Suprapubic skin (tissue), 4 donors: Measurements from ENCODE around the gene AK2. TPM values are rescaled to one million over a fixed set of nuclear protein-coding genes. Genes with fewer than 3 reads are reported as not detected.

Experiments used
- DNase-seq, 2 donors: peaks; one replicate each; pipeline ENCODE4 v3.0.0-alpha.2; 2019; ENCODE audit warnings: low spot score in 2 of 2
- H3K27ac ChIP-seq: fragments of 200-600 bp; sonication (generic); one replicate; pipeline ENCODE4 v1.5.1; 2019
- H3K27me3 ChIP-seq: fragments of 200-600 bp; sonication (generic); one replicate; pipeline ENCODE4 v1.5.1; 2019
- H3K36me3 ChIP-seq: fragments of 200-600 bp; sonication (generic); one replicate; pipeline ENCODE4 v1.5.1; 2019
- H3K4me1 ChIP-seq: fragments of 200-600 bp; sonication (generic); one replicate; pipeline ENCODE4 v1.5.1; 2019
- H3K4me3 ChIP-seq: fragments of 200-600 bp; sonication (generic); one replicate; pipeline ENCODE4 v1.5.1; 2019; ENCODE audit warnings: mild to moderate bottlenecking
- H3K9me3 ChIP-seq: fragments of 200-600 bp; sonication (generic); one replicate; pipeline ENCODE4 v1.5.1; 2019
- EP300 ChIP-seq: sonication (generic); formaldehyde crosslinking; IDR thresholded peaks from one replicate; pipeline ENCODE4 v1.6.1; 2017; ENCODE audit warnings: antibody characterized with exemption
- POLR2A ChIP-seq, 2 donors: fragments of 450-650 bp; IDR thresholded peaks; one replicate each; pipeline ENCODE4 v1.6.1; 2017; ENCODE audit warnings: antibody characterized with exemption in 2 of 2, mild to moderate bottlenecking in 2 of 2, moderate library complexity in 2 of 2
- POLR2AphosphoS5 ChIP-seq, 3 donors: sonication (generic); formaldehyde crosslinking; IDR thresholded peaks; one replicate each; pipeline ENCODE4 v1.6.1; 2017; ENCODE audit warnings: antibody characterized with exemption in 3 of 3
- WGBS: methylation state at CpG from one replicate; pipeline ENCODE4 v1.1.5; 2018; 5-methylcytosine and 5-hydroxymethylcytosine counted together
- total RNA-seq, 4 donors: library from RNA; depleted of rRNA; stranded (reverse); fragments of >200 nt; gene quantifications; one replicate each; pipeline ENCODE4 v1.1.0, GENCODE V29; 2016
- TF ChIP-seq, protein P1 (sequence below), 2 donors: fragments of 200-600 bp in 1 of 2; fragments of 450-650 bp in 1 of 2; sonication (generic) in 1 of 2; IDR thresholded peaks; one replicate each; pipeline ENCODE4 v1.5.1; 2016 to 2019; ENCODE audit warnings: antibody characterized with exemption in 2 of 2, mild to moderate bottlenecking in 1 of 2, moderate library complexity in 1 of 2

AK2 gene
- total RNA-seq, 4 donors from 2014 or later: 122 to 139 (median 125) TPM

DNA sequence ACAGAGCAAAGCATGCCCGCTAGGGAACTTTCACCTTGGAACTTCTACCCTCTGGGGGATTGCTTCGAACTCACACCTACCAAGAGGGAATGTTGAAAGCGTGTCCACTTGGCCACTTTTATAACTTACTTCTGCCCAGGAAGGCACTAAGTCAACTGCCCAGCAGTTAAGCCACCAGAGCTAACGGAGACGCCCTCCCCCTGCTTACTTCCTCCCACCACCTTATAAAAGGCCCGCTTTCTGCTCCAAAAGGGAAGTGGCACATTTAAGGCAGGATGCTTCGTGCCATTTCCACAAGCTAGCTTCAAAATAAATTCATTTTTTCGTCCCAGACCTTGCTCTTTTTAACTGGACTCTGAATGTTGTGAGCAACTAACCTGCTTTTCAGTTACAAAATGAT lies 3.2 kb upstream of the AK2 start:
- 86% methylated on average over 8 of the region's 8 CpGs for WGBS
- no peak for DNase-seq
- TF ChIP-seq EP300 (no peak), POLR2A (IDR thresholded peaks at IDR 0.05) (no peak)
- Histone ChIP-seq H3K36me3 (no peaks in the 10 kb centered on the region), H3K27ac (no peak overlapping the region), H3K4me3 (no peak overlapping the region), H3K27me3 (no peaks in the 10 kb centered on the region), H3K9me3 (no peaks in the 10 kb centered on the region), H3K4me1 (peaks cover 20% of the 10 kb centered on the region)

DNA sequence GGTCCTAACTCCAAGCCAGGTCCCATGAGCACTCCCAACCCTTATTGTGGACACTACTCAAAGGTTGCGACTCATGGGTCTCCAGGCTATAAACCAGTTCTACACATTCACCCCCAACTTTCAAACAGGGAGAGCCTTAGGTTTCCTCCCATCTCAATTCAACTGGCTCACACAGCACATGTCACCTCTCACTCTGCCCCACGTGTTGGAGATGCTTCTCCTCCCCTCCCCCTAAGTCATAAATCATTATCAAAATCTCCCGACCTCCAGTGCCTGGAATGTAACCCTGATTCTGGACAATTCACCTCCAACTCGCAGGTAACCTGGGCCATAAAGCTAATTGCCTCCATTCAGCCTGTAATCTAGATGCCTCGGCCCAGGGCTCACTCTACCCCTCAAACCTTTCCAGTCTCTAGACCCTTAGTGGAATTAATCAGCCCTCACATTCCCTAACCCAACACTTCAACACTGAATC lies 595 bp downstream of the AK2 start:
- Histone ChIP-seq H3K4me3 (peak overlapping the region; percentile 92), H3K4me1 (peaks cover 39% of the 10 kb centered on the region), H3K27me3 (no peaks in the 10 kb centered on the region), H3K9me3 (no peaks in the 10 kb centered on the region), H3K27ac (peak overlapping the region; percentile 83), H3K36me3 (no peaks in the 10 kb centered on the region)
- DNase-seq: no peak
- 5% methylated on average over 5 of the region's 5 CpGs for WGBS
- no peak for TF ChIP-seq EP300
- TF ChIP-seq, protein P1, sequence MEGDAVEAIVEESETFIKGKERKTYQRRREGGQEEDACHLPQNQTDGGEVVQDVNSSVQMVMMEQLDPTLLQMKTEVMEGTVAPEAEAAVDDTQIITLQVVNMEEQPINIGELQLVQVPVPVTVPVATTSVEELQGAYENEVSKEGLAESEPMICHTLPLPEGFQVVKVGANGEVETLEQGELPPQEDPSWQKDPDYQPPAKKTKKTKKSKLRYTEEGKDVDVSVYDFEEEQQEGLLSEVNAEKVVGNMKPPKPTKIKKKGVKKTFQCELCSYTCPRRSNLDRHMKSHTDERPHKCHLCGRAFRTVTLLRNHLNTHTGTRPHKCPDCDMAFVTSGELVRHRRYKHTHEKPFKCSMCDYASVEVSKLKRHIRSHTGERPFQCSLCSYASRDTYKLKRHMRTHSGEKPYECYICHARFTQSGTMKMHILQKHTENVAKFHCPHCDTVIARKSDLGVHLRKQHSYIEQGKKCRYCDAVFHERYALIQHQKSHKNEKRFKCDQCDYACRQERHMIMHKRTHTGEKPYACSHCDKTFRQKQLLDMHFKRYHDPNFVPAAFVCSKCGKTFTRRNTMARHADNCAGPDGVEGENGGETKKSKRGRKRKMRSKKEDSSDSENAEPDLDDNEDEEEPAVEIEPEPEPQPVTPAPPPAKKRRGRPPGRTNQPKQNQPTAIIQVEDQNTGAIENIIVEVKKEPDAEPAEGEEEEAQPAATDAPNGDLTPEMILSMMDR (IDR thresholded peaks at IDR 0.05): no peak
- TF ChIP-seq POLR2A (IDR thresholded peaks at IDR 0.05): no peak
- TF ChIP-seq POLR2AphosphoS5 (IDR thresholded peaks at IDR 0.05): no peak

DNA sequence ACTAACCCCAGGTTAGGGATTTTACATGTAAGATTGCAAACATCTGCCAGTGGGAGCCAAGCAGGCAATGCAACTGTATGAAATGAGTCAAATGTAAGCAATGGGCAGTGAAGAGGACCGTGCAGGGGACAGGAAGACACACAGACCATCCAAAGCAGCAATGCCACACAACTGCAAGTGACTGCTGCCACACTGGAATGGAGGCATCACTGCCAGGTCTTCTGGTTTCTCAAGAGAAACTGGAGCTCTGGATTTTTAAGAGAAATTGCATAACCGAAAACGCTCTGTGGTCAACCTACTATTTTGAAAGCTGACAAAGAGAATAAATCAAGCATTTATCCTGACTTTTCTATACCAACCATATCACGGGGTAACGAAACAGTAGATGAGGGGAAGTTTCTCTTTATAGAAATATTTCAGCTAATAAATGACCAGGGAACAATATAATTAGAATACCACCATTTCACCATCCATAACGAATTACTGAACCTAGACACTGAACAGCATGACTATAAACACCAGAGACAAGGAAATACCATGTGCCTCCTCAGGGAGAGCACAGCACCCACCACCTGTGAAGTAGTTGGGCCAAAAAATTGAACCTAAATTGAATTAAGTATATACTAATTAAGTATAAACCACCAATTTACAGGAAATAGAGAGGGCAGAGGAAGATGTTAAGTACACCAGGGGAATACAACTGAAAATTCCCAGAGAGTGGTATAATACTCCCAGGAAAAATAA lies 4.4 kb downstream of the AK2 start:
- TF ChIP-seq, protein P1 (IDR thresholded peaks at IDR 0.05): no peak
- no peak for TF ChIP-seq POLR2AphosphoS5 (IDR thresholded peaks at IDR 0.05)
- TF ChIP-seq EP300: no peak
- Histone ChIP-seq H3K27me3 (no peaks in the 10 kb centered on the region), H3K4me3 (no peak overlapping the region), H3K9me3 (no peaks in the 10 kb centered on the region), H3K4me1 (peaks cover 39% of the 10 kb centered on the region), H3K36me3 (no peaks in the 10 kb centered on the region), H3K27ac (no peak overlapping the region)
- WGBS: 64% methylated on average over 6 of the region's 6 CpGs
- no peak for DNase-seq

DNA sequence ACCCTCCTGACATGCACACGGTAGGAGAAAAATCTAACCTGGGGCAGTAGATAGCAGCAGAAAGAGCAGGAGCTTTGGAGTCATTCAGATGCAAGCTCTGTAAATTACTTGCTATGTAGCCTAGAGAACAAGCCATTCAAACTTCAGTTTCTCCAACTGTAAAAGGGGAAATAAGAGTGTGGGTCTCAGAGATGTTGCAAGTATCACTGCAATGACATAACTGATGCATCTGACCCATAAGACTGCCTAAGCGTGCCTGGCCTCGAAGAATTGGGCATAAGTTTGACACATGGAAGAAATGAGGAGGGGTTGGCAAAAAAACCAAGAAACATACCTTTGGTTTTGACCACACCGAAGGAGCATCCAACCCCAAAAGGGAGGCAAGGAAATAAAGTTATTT lies 5.2 kb downstream of the AK2 start:
- Histone ChIP-seq H3K4me1 (peaks cover 35% of the 10 kb centered on the region), H3K27ac (no peak overlapping the region), H3K27me3 (no peaks in the 10 kb centered on the region), H3K36me3 (no peaks in the 10 kb centered on the region), H3K9me3 (no peaks in the 10 kb centered on the region), H3K4me3 (no peak overlapping the region)
- WGBS: 84% methylated on average over 4 of the region's 4 CpGs
- no peak for DNase-seq
- TF ChIP-seq, protein P1 (IDR thresholded peaks at IDR 0.05): no peak
- TF ChIP-seq POLR2AphosphoS5 (IDR thresholded peaks at IDR 0.05) (no peak), POLR2A (IDR thresholded peaks at IDR 0.05) (no peak), EP300 (no peak)

DNA sequence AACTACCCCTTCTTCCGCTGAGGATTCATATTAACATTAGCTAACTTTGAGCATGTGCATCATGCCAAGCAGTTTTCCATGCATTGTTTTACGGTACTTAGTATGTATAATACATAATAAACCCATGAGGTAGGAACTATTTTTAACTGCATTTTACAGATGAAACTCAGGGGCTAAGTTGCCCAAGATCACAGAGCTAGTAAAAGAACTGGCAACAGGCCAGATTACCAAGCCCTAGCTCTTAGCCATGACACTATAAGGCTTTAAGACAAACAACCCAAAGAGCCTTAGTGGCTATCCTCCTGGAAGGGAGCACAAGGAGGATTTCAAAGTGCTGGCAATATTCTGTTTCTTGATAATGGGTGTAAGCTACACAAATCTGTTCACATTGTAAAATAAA lies 6.1 kb downstream of the AK2 start:
- 82% methylated on average over 2 of the region's 2 CpGs for WGBS
- Histone ChIP-seq H3K4me3 (no peak overlapping the region), H3K27me3 (no peaks in the 10 kb centered on the region), H3K36me3 (no peaks in the 10 kb centered on the region), H3K9me3 (no peaks in the 10 kb centered on the region), H3K27ac (no peak overlapping the region), H3K4me1 (peaks cover 29% of the 10 kb centered on the region)
- TF ChIP-seq POLR2AphosphoS5 (IDR thresholded peaks at IDR 0.05) (no peak), EP300 (no peak), POLR2A (IDR thresholded peaks at IDR 0.05) (no peak)
- TF ChIP-seq, protein P1 (IDR thresholded peaks at IDR 0.05): no peak
- DNase-seq: no peak
